Muscle layer of duodenum (tissue), 2 donors: ENCODE data around the gene MEF2A.
"Not testable (repeated sequence)": the region's sequence is repeated elsewhere in the genome, so short reads cannot be mapped to it uniquely, and the experiment has no call there.

Experiments used
- H3K27ac ChIP-seq: one replicate; pipeline ENCODE4 v1.7.0; 2013; ENCODE audit warnings: mild to moderate bottlenecking, low read length
- H3K27me3 ChIP-seq: one replicate; pipeline ENCODE4 v1.7.0; 2013; ENCODE audit warnings: low read depth, mild to moderate bottlenecking, control low read depth, low read length
- H3K36me3 ChIP-seq, 2 donors: one replicate each; pipeline ENCODE4 v1.7.0; 2013; ENCODE audit warnings: low read length in 2 of 2, control low read depth in 1 of 2, mild to moderate bottlenecking in 1 of 2; ENCODE audit not compliant: insufficient read depth in 2 of 2, control insufficient read depth in 1 of 2
- H3K4me1 ChIP-seq, 2 donors: one replicate each; pipeline ENCODE4 v1.7.0; 2013; ENCODE audit warnings: low read length in 2 of 2, mild to moderate bottlenecking in 2 of 2, control low read depth in 1 of 2, moderate library complexity in 1 of 2; ENCODE audit not compliant: insufficient read depth in 2 of 2, control insufficient read depth in 1 of 2
- H3K4me3 ChIP-seq, 2 donors: one replicate each; pipeline ENCODE4 v1.7.0; 2013; ENCODE audit warnings: low read length in 2 of 2, low read depth in 1 of 2, mild to moderate bottlenecking in 1 of 2
- H3K9me3 ChIP-seq, 2 donors: one replicate each; pipeline ENCODE4 v1.7.0; 2013; ENCODE audit warnings: low read length in 2 of 2, control low read depth in 1 of 2, mild to moderate bottlenecking in 1 of 2; ENCODE audit not compliant: control insufficient read depth in 1 of 2
- donor health status: healthy.

Gene MEF2A

GRCh38 chr15:99732124-99732750 is 166.5 kb downstream of the MEF2A start:
- Histone ChIP-seq H3K4me1 (peaks cover 5 to 18% of the 10 kb centered on the region in 2 donors), H3K36me3 (peaks cover 9 to 14% of the 10 kb centered on the region in 2 donors), H3K4me3 (peak overlapping the region; percentile 74 to 76), H3K27me3 (no peaks in the 10 kb centered on the region), H3K9me3 (no peaks in the 10 kb centered on the region), H3K27ac (no peak overlapping the region)

DNA sequence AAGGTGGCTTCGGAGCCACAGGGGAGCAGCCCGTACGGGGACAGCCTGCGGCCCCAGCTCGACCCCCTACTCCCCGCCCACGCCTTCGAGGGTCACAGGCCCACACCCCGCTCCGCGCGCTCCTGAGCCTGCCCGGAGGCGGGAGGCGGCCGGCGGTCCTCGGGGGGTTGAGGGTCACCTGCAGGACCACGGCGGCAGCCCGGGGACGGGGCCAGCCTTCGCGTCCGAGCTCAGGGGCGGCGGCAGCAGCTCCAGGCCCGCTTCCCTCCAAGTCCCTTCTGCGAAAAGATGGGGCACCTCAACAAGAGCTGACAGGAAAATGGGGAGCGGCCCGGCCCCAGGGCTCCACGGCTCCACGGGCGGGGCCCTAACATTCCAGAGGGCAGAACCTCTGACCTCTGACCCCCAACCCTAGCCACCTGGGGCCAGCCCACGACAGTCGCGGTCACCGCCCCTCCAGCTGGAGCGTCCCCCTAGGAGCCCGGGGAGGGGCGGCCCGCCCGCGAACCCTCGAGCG is 167.0 kb downstream of the MEF2A start:
- Histone ChIP-seq H3K4me1 (peaks cover 5 to 18% of the 10 kb centered on the region in 2 donors), H3K27me3 (no peaks in the 10 kb centered on the region), H3K9me3 (no peaks in the 10 kb centered on the region), H3K27ac (no peak overlapping the region), H3K36me3 (peaks cover 9 to 12% of the 10 kb centered on the region in 2 donors), H3K4me3 (peak overlapping the region; percentile 74 to 76)

DNA sequence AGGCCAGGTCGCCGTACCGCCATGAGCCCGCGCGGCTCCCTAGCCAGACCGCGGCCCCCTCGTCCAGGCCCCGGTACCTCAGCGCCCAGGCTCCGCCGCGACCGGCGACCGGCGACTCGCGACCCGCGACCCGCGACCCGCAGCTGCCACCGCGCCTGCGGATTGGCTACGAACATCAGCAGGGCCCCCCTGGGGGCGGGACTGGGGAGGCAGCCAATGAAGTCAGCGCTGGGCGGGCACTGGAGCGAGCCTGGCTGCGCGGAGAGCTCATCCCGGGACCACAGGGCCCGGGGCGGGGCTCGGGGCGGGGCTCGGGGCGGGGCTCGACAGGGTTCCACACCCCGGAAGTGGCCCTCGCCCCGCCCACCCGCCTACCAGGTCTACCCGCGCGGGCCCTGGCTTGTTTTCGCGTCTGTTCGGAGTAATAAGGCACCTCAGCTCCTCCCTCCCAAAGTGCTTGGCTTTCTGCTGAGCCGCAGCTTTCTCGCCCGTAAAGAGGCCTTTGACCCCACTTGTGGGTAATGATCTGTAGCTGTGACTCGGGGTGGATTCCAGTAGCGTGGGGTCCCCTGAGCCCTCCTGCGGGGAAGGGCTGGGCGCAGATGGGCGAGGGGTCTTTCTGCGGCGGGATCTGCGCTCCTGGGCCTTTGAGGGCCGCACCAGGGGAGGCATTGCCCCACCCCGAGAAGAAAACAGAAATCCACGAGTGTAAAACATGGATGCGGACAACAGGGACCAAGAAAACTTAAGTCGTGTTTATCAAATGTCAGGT is 167.7 kb downstream of the MEF2A start, which contains the start of gene LYSMD4:
Gene LYSMD4, minus strand, starts transcription at position 170 of the 772 bp plus-strand sequence. CDS start 1,438 bp downstream, outside the sequence.
- Histone ChIP-seq H3K9me3 (no peaks in the 10 kb centered on the region), H3K27ac (peak within 1 kb of the TSS; percentile 79), H3K27me3 (no peaks in the 10 kb centered on the region), H3K4me1 (peaks cover 5 to 18% of the 10 kb centered on the region in 2 donors), H3K36me3 (peaks cover 5 to 9% of the 10 kb centered on the region in 2 donors), H3K4me3 (peak within 1 kb of the TSS; percentile 74 to 76)

GRCh38 chr15:99734040-99734291 is 168.2 kb downstream of the MEF2A start:
- not testable (repeated sequence) for H3K27me3 ChIP-seq, H3K36me3 ChIP-seq, H3K9me3 ChIP-seq
- Histone ChIP-seq H3K27ac (peak overlapping the region; percentile 79), H3K4me3 (peak overlapping the region in 1 of 2 donors; percentile 76), H3K4me1 (peaks cover 5 to 18% of the 10 kb centered on the region in 2 donors)

DNA sequence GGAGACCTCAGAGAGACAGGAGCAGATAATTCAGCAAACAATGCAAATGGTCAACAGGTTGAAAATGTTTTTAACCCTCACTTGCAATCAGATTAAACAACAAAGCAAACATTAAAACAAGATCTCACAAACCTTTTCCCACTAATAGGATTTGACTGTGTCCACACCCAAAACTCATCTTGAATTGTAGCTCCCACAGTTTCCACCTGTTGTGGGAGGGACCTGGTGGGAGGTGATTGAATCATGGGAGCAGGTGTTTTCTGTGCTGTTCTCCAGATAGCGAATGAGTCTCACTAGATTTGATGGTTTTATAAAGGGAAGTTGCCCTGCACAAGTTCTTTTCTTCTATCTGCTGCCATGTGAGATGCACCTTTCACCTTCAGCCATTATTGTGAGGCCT is 168.8 kb downstream of the MEF2A start:
- Histone ChIP-seq H3K36me3 (no peaks in the 10 kb centered on the region), H3K4me3 (no peak overlapping the region), H3K27me3 (no peaks in the 10 kb centered on the region), H3K27ac (no peak overlapping the region), H3K4me1 (peaks cover 5 to 18% of the 10 kb centered on the region in 2 donors), H3K9me3 (no peaks in the 10 kb centered on the region)

DNA sequence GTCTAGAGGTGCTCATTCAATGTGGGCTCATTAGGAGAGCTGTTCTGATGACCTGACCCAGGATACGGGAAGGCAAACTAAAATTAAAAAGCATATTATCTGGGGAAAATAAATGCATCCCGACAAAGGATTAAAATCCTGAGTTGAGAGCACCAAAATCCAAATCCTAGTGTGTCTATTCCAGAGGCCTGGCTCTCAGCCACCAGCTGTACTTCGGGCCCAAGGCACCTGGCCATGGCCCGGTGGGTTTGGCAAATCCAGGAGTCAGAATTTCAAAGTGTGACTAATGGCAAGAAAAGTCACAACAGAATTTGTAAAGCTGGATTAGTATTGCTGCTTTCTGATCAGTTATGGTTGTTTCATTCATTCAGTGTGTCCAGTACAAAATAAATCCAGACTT is 170.1 kb downstream of the MEF2A start:
- Histone ChIP-seq H3K27ac (no peak overlapping the region), H3K36me3 (no peaks in the 10 kb centered on the region), H3K4me3 (no peak overlapping the region), H3K9me3 (no peaks in the 10 kb centered on the region), H3K27me3 (no peaks in the 10 kb centered on the region), H3K4me1 (peaks cover 5 to 8% of the 10 kb centered on the region in 2 donors)

DNA sequence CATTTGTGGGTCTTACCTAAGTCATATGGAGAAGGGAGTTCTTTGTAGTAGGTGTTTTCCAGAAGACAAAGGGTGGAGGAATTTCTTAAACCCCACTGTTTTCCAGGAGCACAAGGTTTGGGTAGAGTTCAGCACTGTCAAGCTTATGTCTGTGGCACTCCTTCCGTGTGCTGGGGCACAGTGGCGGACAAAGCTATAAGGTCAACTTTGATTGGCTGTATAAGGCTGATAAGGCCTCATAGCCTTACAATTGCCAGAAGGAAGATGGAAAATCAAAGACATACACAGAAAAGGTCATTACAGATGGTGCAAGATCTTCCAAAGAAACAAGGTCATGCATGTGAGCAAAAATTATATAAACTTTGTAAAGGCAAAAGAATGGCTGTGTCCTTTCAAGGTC is 170.9 kb downstream of the MEF2A start:
- Histone ChIP-seq H3K36me3 (no peaks in the 10 kb centered on the region), H3K27me3 (no peaks in the 10 kb centered on the region), H3K27ac (no peak overlapping the region), H3K9me3 (no peaks in the 10 kb centered on the region), H3K4me3 (no peak overlapping the region), H3K4me1 (peaks cover 2 to 5% of the 10 kb centered on the region in 2 donors)

DNA sequence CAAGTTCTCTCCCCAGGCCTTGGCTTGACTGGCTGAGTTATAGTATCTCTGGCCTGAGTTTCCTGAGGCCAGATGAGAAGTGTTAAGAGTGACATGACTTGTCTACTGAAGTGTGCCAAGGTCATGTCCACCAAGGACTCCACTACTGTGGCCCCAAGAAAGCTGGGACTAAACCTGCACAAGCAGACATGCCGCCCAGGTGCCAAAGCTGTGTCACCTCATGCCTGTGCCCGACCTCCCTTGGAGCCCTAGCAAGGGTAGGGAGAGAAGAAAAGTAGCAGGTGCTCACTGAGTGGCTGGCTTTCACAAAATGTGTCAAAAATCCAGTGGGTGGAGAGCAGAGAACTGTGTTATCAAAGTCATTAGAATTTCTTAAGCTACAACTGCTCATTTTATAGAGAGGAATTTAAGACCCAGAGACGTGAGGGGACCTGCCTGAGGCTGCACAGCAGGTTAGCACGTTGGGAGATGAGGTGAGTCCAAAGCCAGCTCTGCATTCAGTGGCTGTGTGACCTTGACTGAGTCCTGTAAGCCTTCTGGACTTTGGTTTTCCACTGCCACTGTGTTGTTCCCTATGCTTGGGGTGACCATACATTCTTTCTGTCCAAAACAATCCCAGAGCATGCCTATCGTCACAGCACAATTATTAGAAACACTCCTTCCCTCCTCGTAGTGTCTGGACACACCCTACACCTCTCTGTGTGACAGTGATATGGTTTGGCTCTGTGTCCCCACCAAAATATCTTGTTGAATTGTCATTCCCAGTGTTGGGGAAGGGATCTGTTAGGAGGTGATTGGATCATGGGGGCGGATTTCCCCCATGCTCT is 172.4 kb downstream of the MEF2A start:
- H3K4me1 ChIP-seq = no peaks in the 10 kb centered on the region

DNA sequence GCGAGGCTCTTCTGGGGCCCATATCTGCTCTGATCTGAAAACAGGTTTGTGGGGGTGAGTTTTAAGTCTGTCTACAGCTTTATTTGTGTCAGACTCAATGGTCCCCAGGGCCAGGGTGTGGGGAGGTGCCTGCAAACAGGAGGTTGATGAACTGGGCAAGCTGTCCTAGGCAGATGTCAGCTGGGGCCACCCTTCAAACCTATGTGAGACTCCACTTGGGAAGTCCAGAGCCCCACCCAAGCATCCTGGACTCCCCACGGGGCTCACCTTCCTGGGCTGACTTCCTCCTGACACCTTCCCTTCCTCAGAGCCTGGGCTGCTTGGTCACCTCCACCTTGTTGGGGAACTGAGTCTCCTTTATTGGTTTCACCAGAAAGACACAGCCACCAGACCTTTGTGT is 176.1 kb downstream of the MEF2A start:
- Histone ChIP-seq H3K27me3 (no peaks in the 10 kb centered on the region), H3K9me3 (no peaks in the 10 kb centered on the region), H3K36me3 (no peaks in the 10 kb centered on the region), H3K4me1 (no peaks in the 10 kb centered on the region), H3K27ac (no peak overlapping the region), H3K4me3 (no peak overlapping the region)

More for the DNA sequence above, 172.4 kb downstream of the MEF2A start:
- Histone ChIP-seq H3K27me3 (no peaks in the 10 kb centered on the region), H3K4me3 (no peak overlapping the region), H3K9me3 (no peaks in the 10 kb centered on the region), H3K27ac (no peak overlapping the region), H3K36me3 (no peaks in the 10 kb centered on the region)

DNA sequence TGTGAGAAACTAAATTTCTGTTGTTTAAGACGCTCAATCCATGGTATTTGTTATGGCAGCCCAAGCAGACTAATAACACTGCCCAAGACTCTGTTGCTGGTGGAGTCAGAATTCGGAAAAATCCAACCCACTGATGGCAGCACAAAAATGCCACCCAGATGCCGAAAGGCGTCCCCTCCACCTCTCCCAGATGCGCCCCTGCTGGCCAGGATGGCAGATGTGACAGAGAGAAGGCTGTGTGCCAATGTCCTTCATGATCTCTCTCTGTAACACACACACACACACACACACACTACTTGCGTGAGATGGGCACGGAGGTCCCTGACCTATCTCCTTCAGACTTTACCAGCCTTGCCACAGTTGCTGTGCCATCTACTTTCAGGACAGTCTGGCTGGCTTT is 178.4 kb downstream of the MEF2A start:
- H3K36me3 ChIP-seq = no peaks in the 10 kb centered on the region

More for the DNA sequence above, 178.4 kb downstream of the MEF2A start:
- Histone ChIP-seq H3K4me3 (no peak overlapping the region), H3K9me3 (no peaks in the 10 kb centered on the region), H3K4me1 (no peaks in the 10 kb centered on the region), H3K27me3 (no peaks in the 10 kb centered on the region), H3K27ac (no peak overlapping the region)
